GM23338 (cell line): ENCODE data around the gene ZNF358. TPM values are rescaled to one million over a fixed set of nuclear protein-coding genes. Genes with fewer than 3 reads are reported as not detected.

ENCODE experiments used
- ATAC-seq: fragments of 200-7000 bp; cut with Tn5 transposase; 3 replicates; pipeline ENCODE4 v1.9.1; 2020
- DNase-seq: peaks from one replicate; pipeline ENCODE4 v3.0.0-alpha.2; 2015; ENCODE audit warnings: low spot score
- H2AFZ ChIP-seq: fragments of 200-600 bp; sonication (generic); 2 replicates; pipeline ENCODE4 v1.8.0; 2016; ENCODE audit warnings: antibody characterized with exemption, mild to moderate bottlenecking, moderate library complexity
- H3F3A ChIP-seq: fragments of 200-600 bp; sonication (generic); replicated peaks from 2 replicates; pipeline ENCODE4 v1.8.0; 2017; ENCODE audit warnings: antibody characterized with exemption, mixed run types, low read depth
- H3K27ac ChIP-seq: fragments of 200-600 bp; sonication (generic); 2 replicates; pipeline ENCODE4 v1.6.1; 2016; ENCODE audit warnings: low read depth
- H3K27me3 ChIP-seq: fragments of 200-600 bp; sonication (generic); 2 replicates; pipeline ENCODE4 v1.8.0; 2016; ENCODE audit warnings: mild to moderate bottlenecking, mixed run types, moderate library complexity; ENCODE audit not compliant: insufficient read depth
- H3K36me3 ChIP-seq: fragments of 200-600 bp; sonication (generic); 2 replicates; pipeline ENCODE4 v1.8.0; 2016; ENCODE audit warnings: mild to moderate bottlenecking; ENCODE audit not compliant: insufficient read depth
- H3K4me1 ChIP-seq: fragments of 200-600 bp; sonication (generic); 2 replicates; pipeline ENCODE4 v1.8.0; 2016; ENCODE audit warnings: mild to moderate bottlenecking, moderate library complexity; ENCODE audit not compliant: insufficient read depth
- H3K4me2 ChIP-seq: fragments of 200-600 bp; sonication (generic); 2 replicates; pipeline ENCODE4 v1.7.1; 2017; ENCODE audit warnings: mixed run types
- H3K4me3 ChIP-seq: fragments of 200-600 bp; sonication (generic); 2 replicates; pipeline ENCODE4 v1.6.1; 2016; ENCODE audit warnings: mixed run types
- H3K79me2 ChIP-seq: fragments of 200-600 bp; sonication (generic); replicated peaks from 2 replicates; pipeline ENCODE4 v1.8.0; 2017; ENCODE audit warnings: mild to moderate bottlenecking; ENCODE audit not compliant: insufficient read depth
- H3K9me2 ChIP-seq: fragments of 200-600 bp; sonication (generic); 2 replicates; pipeline ENCODE4 v1.8.0; 2017; ENCODE audit not compliant: insufficient read depth
- H4K20me1 ChIP-seq: fragments of 200-600 bp; sonication (generic); replicated peaks from 2 replicates; pipeline ENCODE4 v1.8.0; 2017; ENCODE audit warnings: mild to moderate bottlenecking; ENCODE audit not compliant: insufficient read depth
- H3K27ac Mint-ChIP-seq: 2 replicates; pipeline ENCODE4 v1.8.0; 2020; ENCODE audit warnings: inconsistent platforms, mild to moderate bottlenecking, moderate library complexity, mixed read lengths
- H3K27me3 Mint-ChIP-seq: 3 replicates; pipeline ENCODE4 v1.8.0; 2022; ENCODE audit warnings: low read depth, mild to moderate bottlenecking, moderate library complexity, mixed read lengths, inconsistent platforms; ENCODE audit not compliant: insufficient read depth, poor library complexity
- H3K36me3 Mint-ChIP-seq: 3 replicates; pipeline ENCODE4 v1.8.0; 2021; ENCODE audit warnings: low read depth, mild to moderate bottlenecking, inconsistent platforms, moderate library complexity, mixed read lengths
- H3K4me1 Mint-ChIP-seq: 3 replicates; pipeline ENCODE4 v1.8.0; 2020; ENCODE audit warnings: mild to moderate bottlenecking, inconsistent platforms, mixed read lengths
- H3K4me3 Mint-ChIP-seq: 3 replicates; pipeline ENCODE4 v1.8.0; 2021; ENCODE audit warnings: moderate library complexity, mild to moderate bottlenecking, inconsistent platforms, mixed read lengths
- H3K9me3 Mint-ChIP-seq: 3 replicates; pipeline ENCODE4 v1.8.0; 2020; ENCODE audit warnings: moderate library complexity, mild to moderate bottlenecking, inconsistent platforms, mixed read lengths
- ETS1 ChIP-seq: IDR thresholded peaks from 2 replicates; pipeline ENCODE4 v1.6.1; 2016; ENCODE audit warnings: antibody characterized with exemption
- JUNB ChIP-seq: IDR thresholded peaks from one replicate; pipeline ENCODE4 v1.6.1; 2016; ENCODE audit warnings: antibody characterized with exemption; ENCODE audit not compliant: unreplicated experiment
- REST ChIP-seq: IDR thresholded peaks from one replicate; pipeline ENCODE4 v1.6.1; 2018; ENCODE audit warnings: antibody characterized with exemption; ENCODE audit not compliant: unreplicated experiment
- ZNF331 ChIP-seq: fragments of 250-450 bp; sonication (Bioruptor Pico); IDR thresholded peaks from 2 replicates; pipeline ENCODE4 v1.5.0; 2020; ENCODE audit warnings: low read depth, mild to moderate bottlenecking, moderate library complexity
- ZNF462 ChIP-seq: fragments of 250-450 bp; sonication (Bioruptor Pico); IDR thresholded peaks from 2 replicates; pipeline ENCODE4 v1.5.0; 2020; ENCODE audit warnings: mild to moderate bottlenecking, moderate library complexity
- polyA plus RNA-seq: library from polyadenylated mRNA; unstranded; fragments of >200 nt; fragmentation: Nextera tagmentation; extraction: Ambion mirVana; gene quantifications from 2 replicates; pipeline ENCODE4 v1.2.1, GENCODE V29; 2016
- total RNA-seq: library from RNA; depleted of rRNA; stranded (reverse); fragments of >200 nt; shearing (Covaris generic); gene quantifications from 2 replicates; pipeline ENCODE4 v1.2.3, GENCODE V29; 2014

ZNF358 gene
- total and polyA plus RNA-seq, 2 experiments from 2014 or later = 23.8 to 52.9 TPM

- H3K4me3 ChIP-seq = no peak overlapping the region
- no peak overlapping the region for H3K27ac Mint-ChIP-seq
- H3K9me2 ChIP-seq = no peaks in the 10 kb centered on the region
- TF ChIP-seq JUNB (no peak), ETS1 (no peak), ZNF331 (no peak), REST (no peak), ZNF462 (CRISPR knock-in tag) (no peak)
- H3K4me2 ChIP-seq = no peak overlapping the region
- no peaks in the 10 kb centered on the region for H3K36me3 ChIP-seq
- H3K27me3 Mint-ChIP-seq = peaks cover 7% of the 10 kb centered on the region
- H3K9me3 Mint-ChIP-seq = no peaks in the 10 kb centered on the region; the same call in 2 of the 3 replicates
- no peak overlapping the region for H2AFZ ChIP-seq
- no peaks in the 10 kb centered on the region; the same call in 1 of the 2 replicates for H3F3A ChIP-seq
- H3K4me1 Mint-ChIP-seq = peaks cover 6% of the 10 kb centered on the region; the same call in 2 of the 3 replicates
- H3K27me3 ChIP-seq = no peaks in the 10 kb centered on the region
- no peak for DNase-seq
- peaks cover 9% of the 10 kb centered on the region; the same call in 2 of the 3 replicates for H3K36me3 Mint-ChIP-seq
- no peaks in the 10 kb centered on the region for H4K20me1 ChIP-seq
- peaks cover 5% of the 10 kb centered on the region; the same call in 1 of the 2 replicates for H3K79me2 ChIP-seq
- ATAC-seq = no peak
- no peak overlapping the region for H3K27ac ChIP-seq
- H3K4me1 ChIP-seq = peaks cover 15% of the 10 kb centered on the region
- no peak overlapping the region for H3K4me3 Mint-ChIP-seq
Measured at GRCh38 chr19:7526059-7526929, 10.4 kb downstream of the ZNF358 start.
